Nephron (organoid): Measurements from ENCODE around the gene DOCK11.

Source experiments
- H3K27ac Mint-ChIP-seq, 3 experiments: 2 replicates each; pipeline ENCODE4 v1.8.0; 2020; ENCODE audit warnings: mixed read lengths in 3 of 3, mild to moderate bottlenecking in 2 of 3, moderate library complexity in 1 of 3
- H3K27me3 Mint-ChIP-seq: 2 replicates; pipeline ENCODE4 v1.8.0; 2021; ENCODE audit warnings: low read depth, mild to moderate bottlenecking, moderate library complexity, mixed read lengths
- H3K36me3 Mint-ChIP-seq: 2 replicates; pipeline ENCODE4 v1.8.0; 2020; ENCODE audit warnings: low read depth, mixed read lengths
- H3K4me1 Mint-ChIP-seq: 2 replicates; pipeline ENCODE4 v1.8.0; 2020; ENCODE audit warnings: mixed read lengths
- H3K4me3 Mint-ChIP-seq, 3 experiments: 2 replicates each; pipeline ENCODE4 v1.8.0; 2020; ENCODE audit warnings: mild to moderate bottlenecking in 3 of 3, mixed read lengths in 3 of 3, moderate library complexity in 2 of 3
- H3K9me3 Mint-ChIP-seq: 2 replicates; pipeline ENCODE4 v1.8.0; 2020; ENCODE audit warnings: mixed read lengths
- TF ChIP-seq, protein P1 (sequence below), 3 experiments: fragments of 200-600 bp; sonication (generic); IDR thresholded peaks; one replicate each; pipeline ENCODE4 v1.5.0; 2021; ENCODE audit warnings: antibody characterized with exemption in 3 of 3; ENCODE audit not compliant: unreplicated experiment in 3 of 3

The DOCK11 gene

DNA sequence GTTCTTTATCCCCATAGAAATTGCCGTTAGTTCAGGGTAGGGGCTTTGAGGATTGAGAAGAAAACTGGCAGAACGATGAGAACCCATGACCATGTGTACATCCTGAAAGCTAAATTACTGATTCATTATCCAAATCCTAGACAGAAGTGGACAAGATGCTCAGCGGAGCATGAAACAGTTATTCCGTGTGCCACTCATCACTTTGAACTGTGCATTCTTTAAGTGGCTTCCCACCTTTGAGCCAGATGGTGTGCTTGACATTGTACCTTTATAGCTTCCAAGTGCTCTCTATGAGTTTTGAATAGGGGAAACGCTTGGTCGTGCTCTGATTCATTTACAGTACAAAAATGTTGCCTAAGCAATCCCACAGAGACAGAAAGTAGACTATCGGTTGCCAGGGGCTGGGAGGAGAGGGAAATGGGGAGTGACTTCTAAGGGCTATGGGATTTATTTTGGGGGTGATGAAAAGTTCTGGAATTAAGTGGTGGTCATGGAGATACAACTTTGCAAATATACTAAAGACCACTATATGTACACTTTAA is 100.0 kb downstream of the DOCK11 start:
- Mint-ChIP-seq H3K9me3 (no peaks in the 10 kb centered on the region), H3K4me3 (no peak overlapping the region), H3K4me1 (no peaks in the 10 kb centered on the region), H3K27ac (no peak overlapping the region), H3K36me3 (peaks cover 7% of the 10 kb centered on the region), H3K27me3 (no peaks in the 10 kb centered on the region)
- TF ChIP-seq, protein P1, sequence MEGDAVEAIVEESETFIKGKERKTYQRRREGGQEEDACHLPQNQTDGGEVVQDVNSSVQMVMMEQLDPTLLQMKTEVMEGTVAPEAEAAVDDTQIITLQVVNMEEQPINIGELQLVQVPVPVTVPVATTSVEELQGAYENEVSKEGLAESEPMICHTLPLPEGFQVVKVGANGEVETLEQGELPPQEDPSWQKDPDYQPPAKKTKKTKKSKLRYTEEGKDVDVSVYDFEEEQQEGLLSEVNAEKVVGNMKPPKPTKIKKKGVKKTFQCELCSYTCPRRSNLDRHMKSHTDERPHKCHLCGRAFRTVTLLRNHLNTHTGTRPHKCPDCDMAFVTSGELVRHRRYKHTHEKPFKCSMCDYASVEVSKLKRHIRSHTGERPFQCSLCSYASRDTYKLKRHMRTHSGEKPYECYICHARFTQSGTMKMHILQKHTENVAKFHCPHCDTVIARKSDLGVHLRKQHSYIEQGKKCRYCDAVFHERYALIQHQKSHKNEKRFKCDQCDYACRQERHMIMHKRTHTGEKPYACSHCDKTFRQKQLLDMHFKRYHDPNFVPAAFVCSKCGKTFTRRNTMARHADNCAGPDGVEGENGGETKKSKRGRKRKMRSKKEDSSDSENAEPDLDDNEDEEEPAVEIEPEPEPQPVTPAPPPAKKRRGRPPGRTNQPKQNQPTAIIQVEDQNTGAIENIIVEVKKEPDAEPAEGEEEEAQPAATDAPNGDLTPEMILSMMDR (IDR thresholded peaks at IDR 0.05; ENCODE audit: unreplicated experiment in 3 of 3): no peak

DNA sequence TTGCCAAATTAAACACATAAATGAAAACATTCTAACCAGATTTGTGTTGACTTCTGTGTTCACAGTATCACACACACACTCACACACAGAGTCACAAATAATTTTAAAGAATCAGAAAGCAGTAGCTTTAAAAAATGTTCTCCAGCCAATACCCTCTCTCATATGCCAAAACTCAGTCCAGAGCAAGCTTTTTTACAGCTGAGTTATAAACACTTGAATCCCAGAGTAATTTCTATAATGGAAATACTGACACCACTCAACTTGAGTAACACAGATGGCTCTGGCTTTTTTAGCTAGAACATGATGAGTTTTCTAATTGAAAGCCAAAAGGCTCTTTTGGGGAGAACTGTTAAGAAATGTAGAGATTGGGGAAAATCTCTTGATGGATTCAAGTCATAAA is 100.8 kb downstream of the DOCK11 start:
- TF ChIP-seq, protein P1 (IDR thresholded peaks at IDR 0.05; ENCODE audit: unreplicated experiment in 3 of 3): no peak
- H3K4me3 Mint-ChIP-seq: no peak overlapping the region
- no peaks in the 10 kb centered on the region for H3K4me1 Mint-ChIP-seq
- no peak overlapping the region for H3K27ac Mint-ChIP-seq
- peaks cover 7% of the 10 kb centered on the region for H3K36me3 Mint-ChIP-seq
- no peaks in the 10 kb centered on the region for H3K27me3 Mint-ChIP-seq
- no peaks in the 10 kb centered on the region for H3K9me3 Mint-ChIP-seq

DNA sequence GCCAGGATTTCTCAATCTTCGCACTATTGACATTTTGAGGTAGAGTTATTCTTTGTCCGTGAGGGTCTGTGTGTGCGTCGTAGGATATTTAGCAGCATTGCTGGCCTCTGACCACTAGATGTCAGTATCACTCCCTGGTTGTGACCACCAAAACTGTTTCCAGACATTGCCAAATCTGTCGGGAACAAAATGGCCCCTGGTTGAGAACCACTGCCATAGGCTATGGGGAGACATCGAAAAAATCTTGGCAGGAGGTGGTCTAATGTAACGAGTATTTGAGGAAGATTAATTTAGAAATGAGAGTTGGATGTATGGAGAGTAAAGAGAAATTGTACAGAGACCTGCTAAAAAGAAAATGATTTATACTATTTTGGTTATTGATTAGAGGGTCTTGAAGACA is 108.4 kb downstream of the DOCK11 start:
- Mint-ChIP-seq H3K27me3 (no peaks in the 10 kb centered on the region), H3K36me3 (peaks cover 3% of the 10 kb centered on the region), H3K4me3 (no peak overlapping the region), H3K27ac (no peak overlapping the region), H3K4me1 (peaks cover 4% of the 10 kb centered on the region), H3K9me3 (no peaks in the 10 kb centered on the region)
- TF ChIP-seq, protein P1 (IDR thresholded peaks at IDR 0.05; ENCODE audit: unreplicated experiment in 3 of 3): peak; percentile 69 to 78 (median 77)

DNA sequence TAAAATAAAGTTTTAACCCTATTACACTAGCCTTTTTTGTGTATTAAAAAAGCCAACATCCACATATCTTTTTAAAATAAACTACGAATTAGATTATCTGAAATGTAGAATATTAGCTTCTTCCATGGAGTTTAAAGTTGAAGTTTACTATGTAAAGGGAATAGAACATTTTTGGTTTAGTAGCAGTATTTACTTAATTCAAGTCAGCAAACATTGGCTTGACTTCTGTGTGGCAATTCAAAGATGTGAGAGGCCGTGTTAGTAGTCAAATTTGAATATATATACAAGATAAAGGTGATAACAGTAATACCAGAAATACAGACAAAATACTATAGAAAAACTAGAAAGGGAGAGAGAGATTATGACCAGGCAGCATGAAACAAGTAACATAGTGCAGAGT is 116.7 kb downstream of the DOCK11 start:
- Mint-ChIP-seq H3K4me3 (no peak overlapping the region), H3K36me3 (peaks cover 17% of the 10 kb centered on the region), H3K27ac (no peak overlapping the region), H3K9me3 (no peaks in the 10 kb centered on the region), H3K27me3 (no peaks in the 10 kb centered on the region), H3K4me1 (peaks cover 13% of the 10 kb centered on the region)
- TF ChIP-seq, protein P1 (IDR thresholded peaks at IDR 0.05; ENCODE audit: unreplicated experiment in 3 of 3): no peak

DNA sequence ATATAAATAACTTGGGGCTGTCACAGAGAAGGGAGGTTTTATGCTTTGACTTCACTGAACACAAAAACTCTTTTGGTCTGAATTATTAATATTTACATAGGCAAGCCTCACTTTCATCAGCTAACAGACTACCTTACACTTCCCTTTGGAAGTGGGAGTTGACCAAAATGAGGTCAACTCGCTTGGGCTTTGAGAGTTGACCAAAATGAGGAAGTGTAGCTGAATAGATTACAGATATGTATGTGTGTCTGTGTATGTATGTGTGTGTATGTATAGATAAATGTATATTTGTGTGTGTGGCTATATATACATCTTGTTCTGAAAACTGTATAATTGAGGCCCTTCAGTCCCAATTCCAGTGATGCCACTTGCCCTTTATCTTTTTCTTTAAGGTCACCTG is 118.5 kb downstream of the DOCK11 start:
- no peak overlapping the region for H3K27ac Mint-ChIP-seq
- no peak overlapping the region for H3K4me3 Mint-ChIP-seq
- TF ChIP-seq, protein P1 (IDR thresholded peaks at IDR 0.05; ENCODE audit: unreplicated experiment in 3 of 3): no peak
- H3K4me1 Mint-ChIP-seq: peaks cover 13% of the 10 kb centered on the region
- no peaks in the 10 kb centered on the region for H3K9me3 Mint-ChIP-seq
- peaks cover 14% of the 10 kb centered on the region for H3K36me3 Mint-ChIP-seq
- H3K27me3 Mint-ChIP-seq: no peaks in the 10 kb centered on the region

DNA sequence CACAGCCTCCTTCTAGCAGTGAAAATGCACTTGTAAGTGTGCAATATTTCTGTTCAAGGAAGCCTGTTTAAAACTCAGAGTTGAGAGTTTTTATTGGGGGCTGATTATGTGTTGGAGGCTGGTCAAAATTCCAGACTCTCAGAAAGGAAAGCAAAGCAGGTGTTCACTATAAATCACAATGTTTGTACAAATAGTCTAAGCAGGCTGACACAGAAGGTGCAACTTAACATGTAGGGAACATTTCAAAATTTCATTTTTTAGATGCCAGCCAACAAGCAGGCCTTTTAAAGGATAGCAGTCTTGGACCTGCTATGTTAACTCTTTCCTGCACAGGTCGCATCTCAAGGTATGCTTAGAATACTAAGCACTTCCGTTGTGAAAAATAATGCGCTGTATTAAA is 119.5 kb downstream of the DOCK11 start:
- H3K27ac Mint-ChIP-seq: peak overlapping the region in 1 of 3 experiments; percentile 52
- H3K9me3 Mint-ChIP-seq: no peaks in the 10 kb centered on the region
- peaks cover 13% of the 10 kb centered on the region for H3K4me1 Mint-ChIP-seq
- peaks cover 9% of the 10 kb centered on the region for H3K36me3 Mint-ChIP-seq
- TF ChIP-seq, protein P1 (IDR thresholded peaks at IDR 0.05; ENCODE audit: unreplicated experiment in 3 of 3): no peak
- H3K4me3 Mint-ChIP-seq: no peak overlapping the region
- no peaks in the 10 kb centered on the region for H3K27me3 Mint-ChIP-seq
